ENCODE data around the gene UNC93A. TPM values are rescaled to one million over a fixed set of nuclear protein-coding genes. Genes with fewer than 3 reads are reported as not detected.
"Not testable (repeated sequence)": the region's sequence is repeated elsewhere in the genome, so short reads cannot be mapped to it uniquely, and the experiment has no call there.

The UNC93A gene
- total and polyA plus RNA-seq, 4 donors: 0.11 TPM; not detected in 3

- H3K27ac ChIP-seq (ENCODE audit: low read depth, low read length): not testable (repeated sequence)
Measured at GRCh38 chr6:167280466-167280865, 10.6 kb upstream of the UNC93A start.

GRCh38 chr6:167282165-167282564 is 8.9 kb upstream of the UNC93A start:
- Histone ChIP-seq H3K9me3 (ENCODE audit: control insufficient read depth, insufficient read depth, low read length) (no peaks in the 10 kb centered on the region), H3K4me3 (ENCODE audit: low read depth, low read length) (no peak overlapping the region), H3K27ac (ENCODE audit: low read depth, low read length) (no peak overlapping the region), H3K27me3 (ENCODE audit: control insufficient read depth, insufficient read depth, low read length) (no peaks in the 10 kb centered on the region), H3K36me3 (ENCODE audit: control insufficient read depth, insufficient read depth, low read length) (no peaks in the 10 kb centered on the region), H3K4me1 (ENCODE audit: control insufficient read depth, insufficient read depth, low read length) (peaks cover 3% of the 10 kb centered on the region)
- no peak for DNase-seq (ENCODE audit: low read depth in 4 of 6, low spot score in 6 of 6)

More at GRCh38 chr6:167280466-167280865, 10.6 kb upstream of the UNC93A start:
- H3K4me3 ChIP-seq (ENCODE audit: low read depth, low read length); H3K36me3 ChIP-seq (ENCODE audit: control insufficient read depth, insufficient read depth, low read length); H3K9me3 ChIP-seq (ENCODE audit: control insufficient read depth, insufficient read depth, low read length); H3K27me3 ChIP-seq (ENCODE audit: control insufficient read depth, insufficient read depth, low read length); DNase-seq (ENCODE audit: low read depth in 4 of 6, low spot score in 6 of 6); H3K4me1 ChIP-seq (ENCODE audit: control insufficient read depth, insufficient read depth, low read length): not testable (repeated sequence)
- 50% methylated on average over 2 of the region's 5 CpGs for whole genome bisulfite sequencing (ENCODE audit: insufficient coverage)

- not testable (repeated sequence) for H3K9me3 ChIP-seq (ENCODE audit: control insufficient read depth, insufficient read depth, low read length); H3K27me3 ChIP-seq (ENCODE audit: control insufficient read depth, insufficient read depth, low read length); DNase-seq (ENCODE audit: low read depth in 4 of 6, low spot score in 6 of 6); H3K27ac ChIP-seq (ENCODE audit: low read depth, low read length); H3K4me1 ChIP-seq (ENCODE audit: control insufficient read depth, insufficient read depth, low read length); H3K4me3 ChIP-seq (ENCODE audit: low read depth, low read length); H3K36me3 ChIP-seq (ENCODE audit: control insufficient read depth, insufficient read depth, low read length)
- WGBS (ENCODE audit: insufficient coverage): 100% methylated on average over 2 of the region's 13 CpGs
Measured at GRCh38 chr6:167284565-167284964, 6.5 kb upstream of the UNC93A start.

DNA sequence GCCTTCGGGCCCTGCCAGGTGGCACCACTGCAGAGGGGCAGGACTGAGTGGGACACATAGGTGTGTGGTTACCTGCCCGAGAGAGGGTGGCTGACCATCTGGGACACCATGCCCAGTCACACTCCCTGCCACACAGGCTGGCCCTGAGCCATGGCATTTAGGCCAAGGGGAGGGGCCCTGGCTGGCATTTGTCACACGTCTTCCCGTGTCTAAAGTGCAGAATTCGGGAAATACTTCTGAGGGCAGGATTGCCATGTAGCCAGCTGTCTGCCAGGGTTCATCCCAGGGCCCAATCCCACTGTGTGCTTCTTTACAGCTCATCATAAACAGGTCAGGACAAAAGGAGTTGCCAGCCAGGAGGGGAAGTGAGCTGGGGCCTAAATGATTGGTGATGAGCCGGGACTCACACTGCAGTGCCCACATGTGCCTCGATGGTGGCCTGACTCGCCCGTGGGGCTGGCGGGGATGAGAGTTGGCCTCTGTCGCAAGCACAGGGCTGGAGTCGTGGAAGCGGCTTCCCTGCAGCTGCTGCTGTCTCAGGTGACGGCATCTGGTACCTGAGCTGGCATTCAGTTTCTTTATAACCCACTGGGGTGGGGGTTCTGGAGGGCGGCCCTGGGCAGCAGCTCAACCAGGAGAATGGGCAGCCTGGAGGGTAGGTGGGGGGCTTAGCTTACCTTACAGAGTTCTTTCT is 5.9 kb upstream of the UNC93A start:
- 84% methylated on average over 12 of the region's 15 CpGs for WGBS (ENCODE audit: insufficient coverage)
- no peak for DNase-seq (ENCODE audit: low read depth in 4 of 6, low spot score in 6 of 6)
- no peak overlapping the region for H3K4me3 ChIP-seq (ENCODE audit: low read depth, low read length)

GRCh38 chr6:167287513-167288048 is 3.5 kb upstream of the UNC93A start:
- no peak overlapping the region for H3K4me3 ChIP-seq (ENCODE audit: low read depth, low read length)
- no peaks in the 10 kb centered on the region for H3K36me3 ChIP-seq (ENCODE audit: control insufficient read depth, insufficient read depth, low read length)
- no peak overlapping the region for H3K27ac ChIP-seq (ENCODE audit: low read depth, low read length)
- H3K9me3 ChIP-seq (ENCODE audit: control insufficient read depth, insufficient read depth, low read length): no peaks in the 10 kb centered on the region
- H3K4me1 ChIP-seq (ENCODE audit: control insufficient read depth, insufficient read depth, low read length): peaks cover 7% of the 10 kb centered on the region
- WGBS (ENCODE audit: insufficient coverage): 96% methylated on average over 11 of the region's 13 CpGs
- H3K27me3 ChIP-seq (ENCODE audit: control insufficient read depth, insufficient read depth, low read length): no peaks in the 10 kb centered on the region
- DNase-seq (ENCODE audit: low read depth in 4 of 6, low spot score in 6 of 6): no peak

More for the DNA sequence above, 5.9 kb upstream of the UNC93A start:
- Histone ChIP-seq H3K9me3 (ENCODE audit: control insufficient read depth, insufficient read depth, low read length) (no peaks in the 10 kb centered on the region), H3K36me3 (ENCODE audit: control insufficient read depth, insufficient read depth, low read length) (no peaks in the 10 kb centered on the region), H3K4me1 (ENCODE audit: control insufficient read depth, insufficient read depth, low read length) (peaks cover 7% of the 10 kb centered on the region), H3K27ac (ENCODE audit: low read depth, low read length) (no peak overlapping the region), H3K27me3 (ENCODE audit: control insufficient read depth, insufficient read depth, low read length) (no peaks in the 10 kb centered on the region)

- H3K4me3 ChIP-seq (ENCODE audit: low read depth, low read length); H3K9me3 ChIP-seq (ENCODE audit: control insufficient read depth, insufficient read depth, low read length); H3K27ac ChIP-seq (ENCODE audit: low read depth, low read length); H3K36me3 ChIP-seq (ENCODE audit: control insufficient read depth, insufficient read depth, low read length); H3K27me3 ChIP-seq (ENCODE audit: control insufficient read depth, insufficient read depth, low read length); H3K4me1 ChIP-seq (ENCODE audit: control insufficient read depth, insufficient read depth, low read length): not testable (repeated sequence)
- 44% methylated on average over 4 of the region's 14 CpGs for WGBS (ENCODE audit: insufficient coverage)
- DNase-seq (ENCODE audit: low read depth in 4 of 6, low spot score in 6 of 6): peak in 2 of 6 donors; percentile 69 to 76
Measured at GRCh38 chr6:167288591-167289225, 2.4 kb upstream of the UNC93A start.

DNA sequence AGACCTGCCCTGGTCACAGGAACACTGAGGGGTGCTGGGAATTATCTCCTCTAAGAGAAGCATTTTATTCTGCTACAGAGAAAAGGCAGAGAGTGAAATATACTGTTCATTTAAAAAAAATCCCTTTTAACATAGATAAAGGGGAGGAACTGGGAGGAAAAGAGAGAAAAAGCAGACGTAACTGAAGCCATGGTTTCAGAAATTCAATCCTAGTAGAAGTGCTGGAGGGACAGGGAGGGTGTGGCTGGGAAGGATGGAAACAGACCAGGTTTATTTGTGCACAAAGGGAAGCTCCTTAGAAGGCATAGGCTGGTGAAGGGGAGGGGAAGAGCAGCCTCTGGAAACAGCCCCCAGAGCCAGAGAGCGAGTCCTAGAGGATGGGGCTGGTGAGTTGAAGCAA is 1.8 kb upstream of the UNC93A start:
- not testable (repeated sequence) for H3K4me1 ChIP-seq (ENCODE audit: control insufficient read depth, insufficient read depth, low read length); H3K27ac ChIP-seq (ENCODE audit: low read depth, low read length); H3K4me3 ChIP-seq (ENCODE audit: low read depth, low read length); H3K27me3 ChIP-seq (ENCODE audit: control insufficient read depth, insufficient read depth, low read length); DNase-seq (ENCODE audit: low read depth in 4 of 6, low spot score in 6 of 6); H3K9me3 ChIP-seq (ENCODE audit: control insufficient read depth, insufficient read depth, low read length); H3K36me3 ChIP-seq (ENCODE audit: control insufficient read depth, insufficient read depth, low read length)
- WGBS (ENCODE audit: insufficient coverage): no CpG with 5 or more reads among the region's 2 CpGs

- Histone ChIP-seq H3K4me3 (ENCODE audit: low read depth, low read length) (no peak overlapping the region), H3K9me3 (ENCODE audit: control insufficient read depth, insufficient read depth, low read length) (no peaks in the 10 kb centered on the region), H3K27me3 (ENCODE audit: control insufficient read depth, insufficient read depth, low read length) (no peaks in the 10 kb centered on the region), H3K4me1 (ENCODE audit: control insufficient read depth, insufficient read depth, low read length) (peaks cover 7% of the 10 kb centered on the region), H3K36me3 (ENCODE audit: control insufficient read depth, insufficient read depth, low read length) (no peaks in the 10 kb centered on the region), H3K27ac (ENCODE audit: low read depth, low read length) (no peak overlapping the region)
- no peak for DNase-seq (ENCODE audit: low read depth in 4 of 6, low spot score in 6 of 6)
- WGBS (ENCODE audit: insufficient coverage): 66% methylated on average over 6 of the region's 7 CpGs
Measured at GRCh38 chr6:167291623-167292300, 647 bp downstream of the UNC93A start.

GRCh38 chr6:167292301-167293087 is 1.4 kb downstream of the UNC93A start:
- H3K4me1 ChIP-seq (ENCODE audit: control insufficient read depth, insufficient read depth, low read length): peaks cover 7% of the 10 kb centered on the region
- no peak overlapping the region for H3K4me3 ChIP-seq (ENCODE audit: low read depth, low read length)
- WGBS (ENCODE audit: insufficient coverage): 77% methylated on average over 6 of the region's 6 CpGs
- H3K36me3 ChIP-seq (ENCODE audit: control insufficient read depth, insufficient read depth, low read length): no peaks in the 10 kb centered on the region
- no peak overlapping the region for H3K27ac ChIP-seq (ENCODE audit: low read depth, low read length)
- no peak for DNase-seq (ENCODE audit: low read depth in 4 of 6, low spot score in 6 of 6)
- no peaks in the 10 kb centered on the region for H3K9me3 ChIP-seq (ENCODE audit: control insufficient read depth, insufficient read depth, low read length)
- H3K27me3 ChIP-seq (ENCODE audit: control insufficient read depth, insufficient read depth, low read length): no peaks in the 10 kb centered on the region
